AG10803 (cell line): ENCODE results near the gene CMTM7.
"Not testable (repeated sequence)": the region's sequence is repeated elsewhere in the genome, so short reads cannot be mapped to it uniquely, and the experiment has no call there.

ENCODE experiments used
- DNase-seq: peaks from one replicate; pipeline ENCODE4 v3.0.0; 2010; ENCODE audit warnings: low read depth
- H3K4me3 ChIP-seq: 2 replicates; pipeline ENCODE4 v1.5.1; 2011; ENCODE audit warnings: mild to moderate bottlenecking, low read length, control low read depth
- CTCF ChIP-seq: conservative IDR thresholded peaks from 2 replicates; pipeline ENCODE4 v1.5.1; 2011; ENCODE audit warnings: mild to moderate bottlenecking, low read length, control low read depth, inconsistent platforms

The CMTM7 gene

DNA sequence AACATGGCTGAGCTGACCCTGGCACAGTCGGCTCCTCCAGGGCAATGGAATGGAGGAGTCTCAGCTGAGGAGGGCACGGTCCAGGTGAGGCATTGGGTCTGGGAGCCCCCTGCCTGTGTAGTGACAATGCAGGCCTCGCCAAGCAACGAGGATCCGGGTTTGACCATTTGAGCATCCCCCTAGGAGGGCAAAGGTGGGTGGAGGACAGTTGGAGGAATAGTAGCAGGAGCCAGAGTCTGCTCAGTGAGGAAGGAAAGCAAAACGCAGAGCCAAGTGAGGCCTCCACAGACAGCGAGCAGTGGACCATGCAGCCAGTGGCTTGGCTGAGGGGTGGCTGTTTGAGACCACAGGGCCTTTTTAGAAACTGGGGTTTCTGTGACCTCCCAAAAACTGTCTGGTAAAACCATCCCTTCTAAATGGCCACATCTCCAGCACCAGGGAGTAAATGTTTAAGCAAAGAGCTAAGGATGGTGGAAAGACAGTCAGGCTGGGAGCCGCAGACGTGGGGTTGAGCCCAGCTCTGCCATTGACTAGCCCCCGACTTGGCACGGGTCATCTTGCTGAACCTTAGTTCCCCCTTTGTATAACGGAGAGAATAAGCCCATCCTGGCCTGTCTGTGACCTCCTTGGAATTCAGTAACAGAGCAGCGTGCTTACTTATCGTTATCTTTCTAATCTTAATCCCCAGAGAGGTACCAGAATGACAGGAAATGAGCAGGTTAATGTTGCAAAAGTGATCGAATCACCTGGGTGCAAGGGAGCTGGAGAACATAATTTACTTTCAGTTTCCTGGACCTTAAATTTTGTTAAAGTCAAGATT is 64.2 kb downstream of the CMTM7 start:
- DNase-seq = no peak
- TF ChIP-seq CTCF = no peak
- H3K4me3 ChIP-seq = no peak overlapping the region

GRCh38 chr3:32456429-32457130 is 64.9 kb downstream of the CMTM7 start:
- no peak for DNase-seq
- TF ChIP-seq CTCF = no peak

DNA sequence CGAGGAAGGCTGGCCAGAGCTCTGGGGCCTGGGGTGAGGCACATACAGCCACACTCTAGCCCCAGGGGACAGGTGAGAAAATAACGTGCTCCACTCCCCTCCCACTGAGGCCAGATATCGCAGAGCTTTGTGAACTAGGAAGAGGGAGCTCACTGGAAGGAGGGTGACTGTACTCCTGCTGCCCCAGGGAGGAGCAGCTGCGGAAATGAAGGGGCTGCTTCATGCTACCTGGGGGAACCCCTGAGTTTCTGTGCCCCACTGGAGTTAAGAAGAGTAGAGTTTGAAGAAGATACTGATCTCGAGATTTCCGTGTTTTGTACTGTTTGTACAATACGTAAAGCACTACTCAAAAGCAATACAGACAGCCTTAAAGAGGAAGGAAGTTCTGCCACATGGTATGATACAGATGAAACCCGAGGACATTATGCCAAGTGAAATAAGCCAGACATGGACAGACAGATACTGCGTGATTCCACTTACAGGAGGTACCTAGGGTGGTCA is 66.4 kb downstream of the CMTM7 start:
- no peak for DNase-seq
- TF ChIP-seq CTCF = no peak
- no peak overlapping the region for H3K4me3 ChIP-seq

More at GRCh38 chr3:32456429-32457130, 64.9 kb downstream of the CMTM7 start:
- no peak overlapping the region for H3K4me3 ChIP-seq

DNA sequence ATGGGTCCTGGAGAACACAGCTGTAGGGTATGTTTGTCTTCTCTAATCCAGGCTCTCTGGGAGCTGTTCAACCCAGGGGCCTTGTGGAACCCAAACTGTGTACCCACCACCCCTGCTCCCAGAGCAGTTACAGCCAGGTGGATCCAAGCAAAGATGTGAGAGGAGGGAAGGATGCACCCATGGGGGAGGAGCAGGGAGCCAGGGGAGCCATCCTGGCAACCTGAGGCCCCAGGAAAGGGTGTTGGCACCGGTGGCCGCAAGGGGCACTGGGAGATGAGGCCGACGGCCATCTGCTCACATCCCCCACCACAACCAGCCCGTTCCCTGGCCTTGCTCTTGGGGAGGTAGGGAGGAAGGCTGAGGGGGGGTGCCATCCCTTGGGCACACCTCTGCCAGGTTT is 67.8 kb downstream of the CMTM7 start:
- DNase-seq = no peak
- H3K4me3 ChIP-seq = no peak overlapping the region
- no peak for TF ChIP-seq CTCF

- TF ChIP-seq CTCF = no peak
- no peak for DNase-seq
- H3K4me3 ChIP-seq = no peak overlapping the region
These were observed 68.5 kb downstream of the CMTM7 start for GRCh38 chr3:32460031-32460749.

DNA sequence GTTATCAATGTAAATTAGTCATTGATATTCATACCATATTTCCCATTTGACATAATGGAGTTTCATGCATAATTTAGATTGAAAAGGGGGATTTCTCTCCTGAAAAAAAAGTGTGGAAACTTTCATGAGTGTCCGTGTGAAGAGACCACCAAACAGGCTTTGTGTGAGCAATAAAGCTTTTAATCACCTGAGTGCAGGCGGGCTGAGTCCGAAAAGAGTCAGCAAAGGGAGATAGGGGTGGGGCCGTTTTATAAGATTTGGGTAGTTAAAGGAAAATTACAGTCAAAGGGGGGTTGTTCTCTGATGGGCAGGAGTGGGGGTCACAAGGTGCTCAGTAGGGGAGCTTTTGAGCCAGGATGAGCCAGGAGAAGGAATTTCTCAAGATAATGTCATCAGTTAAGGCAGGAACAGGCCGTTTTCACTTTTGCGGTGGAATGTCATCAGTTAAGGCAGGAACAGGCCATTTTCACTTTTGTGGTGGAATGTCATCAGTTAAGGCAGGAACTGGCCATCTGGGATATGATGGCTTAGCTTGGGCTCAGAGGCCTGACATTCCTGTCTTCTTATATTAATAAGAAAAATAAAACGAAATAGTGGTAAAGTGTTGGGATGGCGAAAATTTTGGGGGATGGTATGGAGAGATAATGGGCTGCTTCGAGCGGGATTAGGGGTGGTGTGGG is 69.3 kb downstream of the CMTM7 start:
- not testable (repeated sequence) for DNase-seq, H3K4me3 ChIP-seq

GRCh38 chr3:32462191-32462986 is 70.7 kb downstream of the CMTM7 start:
- DNase-seq = not testable (repeated sequence)

GRCh38 chr3:32463415-32463814 is 71.8 kb downstream of the CMTM7 start:
- H3K4me3 ChIP-seq = not testable (repeated sequence)
- DNase-seq = peak; percentile 40

More at GRCh38 chr3:32462191-32462986, 70.7 kb downstream of the CMTM7 start:
- not testable (repeated sequence) for H3K4me3 ChIP-seq

- H3K4me3 ChIP-seq = not testable (repeated sequence)
- peak; percentile 63 for DNase-seq
These were observed 73.1 kb downstream of the CMTM7 start for GRCh38 chr3:32464726-32465125.

DNA sequence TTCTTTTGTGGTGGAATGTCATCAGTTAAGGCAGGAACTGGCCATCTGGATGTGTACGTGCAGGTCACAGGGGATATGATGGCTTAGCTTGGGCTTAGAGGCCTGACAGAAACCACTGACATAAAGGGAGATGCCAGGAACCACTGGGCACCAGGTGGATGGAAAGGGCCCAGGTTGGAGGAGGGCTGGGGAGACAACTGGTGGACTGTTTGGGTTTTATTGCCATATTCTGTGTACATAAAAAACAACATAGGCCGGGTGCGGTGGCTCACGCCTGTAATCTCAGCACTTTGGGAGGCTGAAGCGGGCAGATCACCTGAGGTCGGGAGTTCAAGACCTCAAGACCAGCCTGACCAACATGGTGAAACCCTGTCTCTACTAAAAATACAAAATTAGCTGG is 75.2 kb downstream of the CMTM7 start:
- H3K4me3 ChIP-seq, DNase-seq: not testable (repeated sequence)
